Stomach (tissue), 4 donors: ENCODE data around the gene NEU3.
"Not testable (repeated sequence)": the region's sequence is repeated elsewhere in the genome, so short reads cannot be mapped to it uniquely, and the experiment has no call there.

ENCODE experiments used
- CTCF ChIP-seq, 7 experiments: fragments of 450-650 bp in 4 of 7; fragments of 200-600 bp in 3 of 7; sonication (generic) in 3 of 7; IDR thresholded peaks; one replicate each; pipeline ENCODE4 v1.5.1; 2016 to 2019; ENCODE audit warnings: antibody characterized with exemption in 7 of 7, control low read depth in 2 of 7, mild to moderate bottlenecking in 1 of 7
- EP300 ChIP-seq: sonication (generic); formaldehyde crosslinking; IDR thresholded peaks from one replicate; pipeline ENCODE4 v1.6.1; 2017; ENCODE audit warnings: antibody characterized with exemption
- POLR2A ChIP-seq, 4 donors: fragments of 450-650 bp; IDR thresholded peaks; one replicate each; pipeline ENCODE4 v1.6.1; 2016; ENCODE audit warnings: antibody characterized with exemption in 4 of 4, control low read depth in 2 of 4, mild to moderate bottlenecking in 1 of 4, moderate library complexity in 1 of 4
- POLR2AphosphoS5 ChIP-seq, 3 donors: sonication (generic); formaldehyde crosslinking; IDR thresholded peaks; one replicate each; pipeline ENCODE4 v1.6.1; 2016; ENCODE audit warnings: antibody characterized with exemption in 3 of 3

GRCh38 chr11:74990150-74990549 is 1.4 kb downstream of the NEU3 start:
- not testable (repeated sequence) for TF ChIP-seq EP300; POLR2A (IDR thresholded peaks at IDR 0.05); CTCF (IDR thresholded peaks at IDR 0.05); POLR2AphosphoS5 (IDR thresholded peaks at IDR 0.05)
